Stimulated activated CD4-positive, alpha-beta T cell treated with anti-CD3 and anti-CD28 coated beads, TNF-alpha, amount 100 ng/mL, for 4 hours (primary cell): ENCODE data around the gene CPTP.

Experiments used
- DNase-seq, 3 experiments: peaks; one replicate each; pipeline ENCODE4 v3.0.0-alpha.2; 2020; ENCODE audit warnings: low read depth in 3 of 3

Gene CPTP

DNA sequence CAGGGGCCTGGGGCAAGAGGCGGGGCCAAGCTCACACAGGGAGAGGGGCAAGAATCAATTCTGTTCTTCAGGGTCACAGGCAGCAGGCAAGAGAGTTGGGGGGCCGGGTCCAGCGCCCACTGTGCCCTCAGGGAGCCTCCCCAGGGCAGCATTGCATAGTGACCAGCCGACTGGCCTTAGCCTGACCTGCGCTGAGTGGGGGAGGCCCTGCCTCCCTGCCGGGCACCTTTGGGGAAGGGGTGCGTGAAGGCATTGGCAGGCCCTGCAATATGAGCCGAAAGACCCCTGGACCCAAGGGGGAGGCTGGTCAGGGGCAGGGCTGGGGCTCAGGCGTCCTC lies 32.2 kb upstream of the CPTP start:
- DNase-seq: no peak

DNA sequence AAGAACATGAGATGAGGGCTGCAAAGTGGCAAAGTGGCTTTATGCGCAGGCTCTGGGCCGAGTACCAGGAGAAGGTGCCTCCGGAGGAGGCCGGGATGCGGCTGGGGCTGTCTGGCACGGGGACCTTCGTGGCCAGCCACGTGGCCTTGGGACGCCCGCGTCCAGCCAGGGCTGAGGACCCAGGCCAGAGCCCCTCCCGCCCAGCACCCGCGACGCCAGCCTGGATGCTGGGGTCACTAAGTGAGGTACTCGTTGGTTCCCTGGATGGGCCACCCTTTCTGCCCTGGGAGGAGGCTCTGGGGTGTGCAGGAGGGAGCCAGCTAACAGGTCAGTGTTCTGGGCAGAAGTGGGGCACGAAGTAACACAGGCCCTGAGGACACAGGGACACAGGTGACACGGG lies 31.8 kb upstream of the CPTP start:
- no peak for DNase-seq

DNA sequence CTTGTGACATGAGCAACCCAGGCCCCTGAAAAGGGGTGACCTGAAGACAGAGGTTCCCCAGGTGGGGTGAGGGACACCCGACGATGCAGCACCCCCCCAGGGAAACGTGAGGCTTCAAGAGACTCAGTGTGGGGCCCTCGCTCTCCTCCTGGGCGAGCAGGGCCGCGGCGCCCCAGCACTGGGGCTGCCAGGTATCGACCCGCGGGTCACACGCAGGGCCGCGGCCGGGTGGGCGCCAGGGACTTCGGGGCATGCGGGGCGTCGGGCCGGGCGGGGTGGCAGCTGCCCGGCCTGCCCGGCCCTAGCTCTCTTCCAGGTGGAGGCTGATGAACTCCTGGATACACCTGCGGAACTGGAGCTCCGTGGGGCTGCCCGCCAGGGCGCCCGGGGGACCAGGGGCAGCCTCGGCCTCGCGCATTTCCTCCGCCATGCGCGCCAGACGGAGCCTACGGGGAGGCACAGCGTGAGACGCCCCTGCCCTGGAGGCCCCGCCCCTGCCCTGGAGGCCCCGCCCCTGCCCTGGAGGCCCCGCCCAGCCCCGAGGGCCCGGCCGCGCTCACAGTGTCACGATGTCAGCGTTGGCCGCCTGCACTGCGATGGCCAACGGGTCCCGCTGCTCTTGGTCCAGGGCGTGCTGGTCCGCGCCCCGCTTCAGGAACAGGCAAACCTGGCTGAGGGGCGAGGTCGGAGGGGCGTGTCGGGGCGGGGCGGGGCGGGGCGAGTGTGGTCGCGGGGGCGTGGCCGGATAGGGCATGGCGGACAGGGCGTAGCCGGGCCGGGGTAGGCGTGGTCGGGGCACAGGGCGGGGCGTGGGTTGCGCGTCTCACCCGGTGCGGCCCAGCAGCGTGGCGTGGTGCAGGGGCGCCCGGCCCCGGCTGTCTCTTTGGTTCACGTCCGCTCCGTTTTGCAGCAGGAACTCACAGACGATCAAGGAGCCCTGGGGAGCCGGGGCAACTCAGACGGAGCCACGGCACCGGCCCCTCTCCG lies 31.0 kb upstream of the CPTP start:
- DNase-seq: no peak

DNA sequence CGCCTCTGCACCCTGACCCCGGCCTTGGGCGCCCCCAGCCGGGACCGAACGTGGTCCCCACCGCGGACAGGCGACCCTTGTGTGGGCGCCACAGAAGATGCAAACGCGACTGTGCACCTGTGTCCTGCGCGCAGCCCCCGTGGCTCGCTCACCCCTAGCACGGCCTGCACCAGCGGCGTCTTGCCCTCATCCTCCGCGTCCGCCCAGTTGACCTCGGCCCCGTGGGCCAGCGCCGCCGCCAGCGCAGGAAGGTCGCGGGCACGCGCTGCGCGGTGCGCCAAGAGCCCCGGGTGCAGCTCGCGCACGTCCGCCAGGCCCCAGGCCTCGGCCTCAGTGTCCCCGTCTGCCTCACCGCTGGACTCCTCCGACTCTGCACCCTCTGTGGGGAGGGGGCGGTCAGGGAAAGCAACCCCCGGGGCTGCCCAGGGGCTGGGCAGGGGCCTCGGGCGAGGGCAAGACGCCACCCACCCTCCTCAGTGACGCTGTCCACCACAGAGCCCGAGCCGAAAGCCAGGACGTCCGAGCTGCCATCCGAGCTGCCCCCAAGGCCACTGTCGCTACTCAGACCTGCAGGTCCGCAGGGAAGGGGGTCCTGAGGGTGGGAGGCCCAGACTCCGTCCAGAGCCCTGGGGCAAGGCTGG lies 30.2 kb upstream of the CPTP start:
- no peak for DNase-seq

DNA sequence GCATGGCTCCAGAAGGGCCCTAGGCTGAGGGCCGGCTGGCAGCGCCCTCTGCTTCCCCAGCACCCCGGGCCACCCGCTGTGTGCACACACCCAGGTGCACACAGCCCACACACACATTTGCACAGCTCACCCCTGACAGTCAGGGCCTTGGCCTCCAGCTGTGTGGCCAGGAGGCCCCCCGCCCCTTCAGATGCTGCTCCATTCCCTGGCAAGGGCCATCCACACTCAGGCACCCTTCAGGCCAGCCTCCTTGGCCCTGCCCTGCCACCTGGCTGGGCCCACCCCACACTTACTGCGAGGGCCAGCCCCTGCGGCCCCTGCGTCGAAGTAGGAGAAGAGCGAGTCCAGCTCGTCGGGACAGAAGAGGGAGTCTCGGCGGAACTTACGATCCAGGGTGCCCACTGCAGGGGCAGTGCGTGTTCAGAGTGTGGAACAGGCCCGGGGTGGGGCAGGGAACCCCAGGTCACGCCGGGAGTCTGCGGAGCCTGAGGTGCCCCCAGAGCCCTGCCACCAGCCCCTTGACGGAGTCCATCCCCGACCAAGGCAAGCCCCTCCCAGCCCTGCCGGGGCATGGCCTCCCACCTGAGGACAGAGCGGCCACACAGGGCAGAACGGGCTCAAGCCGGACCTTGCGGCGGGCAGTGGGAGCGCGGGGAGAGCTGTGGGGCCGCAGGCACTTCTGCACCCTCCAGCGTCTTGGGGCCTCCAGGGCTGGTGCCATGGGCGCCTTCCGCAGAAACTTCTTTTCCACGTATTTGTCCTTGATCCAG lies 29.3 kb upstream of the CPTP start:
- DNase-seq: no peak

DNA sequence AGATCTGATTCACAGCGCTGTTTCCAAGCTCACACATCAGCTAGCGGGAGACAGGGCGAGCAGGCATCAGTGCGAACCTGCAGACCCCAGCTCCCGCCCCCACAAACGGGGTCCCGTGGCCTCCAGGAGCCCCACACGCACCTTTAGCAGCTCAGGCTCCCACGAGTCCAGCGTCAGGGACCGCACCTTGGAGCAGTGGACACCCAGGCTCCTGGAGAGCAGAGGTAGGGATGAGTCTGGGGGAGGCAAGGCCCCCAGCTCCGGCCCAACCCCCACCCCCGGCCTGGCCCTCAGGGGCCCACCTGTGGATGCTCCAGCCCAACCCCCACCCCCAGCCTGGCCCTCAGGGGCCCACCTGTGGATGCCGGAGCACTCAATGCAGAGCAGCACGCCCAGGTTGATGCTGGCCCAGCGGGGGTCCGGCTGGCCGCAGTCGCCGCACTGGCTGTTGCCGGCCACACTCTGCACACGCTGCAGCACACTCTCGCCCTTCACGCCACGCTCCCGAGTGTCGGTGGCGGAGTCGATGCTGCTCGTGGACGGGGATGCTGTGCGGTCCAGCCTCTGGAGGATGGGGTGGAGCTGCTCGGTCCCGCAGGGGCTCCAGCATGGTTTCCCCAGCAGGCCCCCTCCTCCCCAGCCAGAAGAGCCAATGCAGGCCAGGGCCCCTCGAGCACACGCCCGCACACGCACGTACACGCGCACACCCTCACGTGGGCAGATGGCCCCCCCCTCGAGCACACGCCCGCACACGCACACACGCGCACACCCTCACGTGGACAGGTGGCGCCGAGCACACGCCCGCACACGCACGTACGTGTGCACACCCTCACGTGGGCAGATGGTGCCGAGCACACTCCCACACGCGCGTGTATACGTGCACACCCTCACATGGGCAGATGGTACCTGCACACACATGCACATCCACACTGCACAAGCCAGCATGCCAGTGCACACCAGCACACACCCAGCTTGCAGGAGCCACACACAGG lies 28.2 kb upstream of the CPTP start:
- no peak for DNase-seq

DNA sequence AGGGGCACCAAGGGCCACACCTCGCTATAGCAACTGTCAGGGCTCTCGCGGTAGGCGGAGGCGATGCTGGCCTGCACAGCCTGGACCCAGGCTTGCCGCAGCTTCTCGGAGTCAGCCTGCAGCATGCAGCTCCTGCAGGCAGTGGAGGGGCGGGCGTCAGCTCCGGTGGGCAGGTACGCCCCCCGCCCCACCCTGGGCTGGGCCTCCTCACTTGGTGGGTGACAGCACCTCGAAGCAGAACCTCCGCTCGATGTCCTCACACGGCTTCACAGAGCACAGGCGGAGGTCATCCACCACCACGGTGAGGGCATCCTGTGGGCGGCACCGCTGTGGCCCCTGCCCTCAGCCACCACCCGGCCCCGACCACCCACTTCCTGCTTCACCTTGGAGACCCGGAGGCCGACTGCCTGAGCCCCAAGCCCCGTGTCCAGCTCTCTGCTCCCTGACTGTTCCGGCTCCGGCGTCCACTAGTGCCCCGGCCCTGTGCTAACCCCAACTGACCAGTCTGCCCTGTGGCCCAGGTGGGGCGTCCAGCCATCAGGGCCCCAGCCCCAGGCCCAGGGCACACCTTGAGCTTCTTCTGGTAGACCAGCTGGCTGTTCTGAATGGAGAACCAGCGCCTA lies 26.7 kb upstream of the CPTP start:
- no peak for DNase-seq

DNA sequence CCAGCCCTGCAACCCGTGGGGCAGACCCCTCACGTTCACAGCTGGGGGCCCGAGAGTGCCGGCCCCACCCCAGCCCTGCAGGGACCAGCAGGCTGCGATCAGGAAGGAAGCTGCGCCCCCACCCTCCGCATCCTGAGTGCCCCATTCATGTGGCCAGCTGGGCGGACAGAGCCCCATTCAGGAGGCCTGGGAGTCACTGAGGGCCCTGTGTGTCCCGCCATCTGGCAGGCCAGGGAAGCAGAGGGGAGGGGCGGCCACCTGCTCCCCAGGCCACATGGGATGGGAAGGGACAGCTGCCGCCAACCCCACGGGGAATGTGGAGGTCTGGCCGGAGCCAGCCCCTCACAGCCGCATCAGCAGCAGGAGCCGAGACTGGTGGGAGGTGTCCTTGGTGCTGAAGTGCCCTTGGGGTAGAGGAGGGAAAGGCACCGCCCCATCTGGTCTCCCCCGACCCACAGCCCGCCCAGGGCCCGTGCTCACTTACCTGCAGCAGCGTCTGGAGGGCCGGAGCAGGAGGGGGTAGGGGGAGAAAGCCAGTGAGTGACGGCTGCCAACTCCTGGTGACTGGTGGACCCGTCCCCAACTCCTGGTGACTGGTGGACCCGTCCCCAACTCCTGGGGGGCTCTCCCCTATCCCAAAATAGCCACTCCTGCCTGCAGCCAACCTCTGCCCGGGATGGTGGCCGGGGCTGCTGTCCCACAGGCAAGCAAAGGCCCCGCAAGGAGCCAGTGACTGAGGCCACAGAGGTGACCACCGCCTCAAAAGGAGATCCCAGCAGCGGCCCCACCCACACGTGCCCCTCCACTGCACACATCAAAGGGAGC lies 25.5 kb upstream of the CPTP start:
- no peak for DNase-seq

DNA sequence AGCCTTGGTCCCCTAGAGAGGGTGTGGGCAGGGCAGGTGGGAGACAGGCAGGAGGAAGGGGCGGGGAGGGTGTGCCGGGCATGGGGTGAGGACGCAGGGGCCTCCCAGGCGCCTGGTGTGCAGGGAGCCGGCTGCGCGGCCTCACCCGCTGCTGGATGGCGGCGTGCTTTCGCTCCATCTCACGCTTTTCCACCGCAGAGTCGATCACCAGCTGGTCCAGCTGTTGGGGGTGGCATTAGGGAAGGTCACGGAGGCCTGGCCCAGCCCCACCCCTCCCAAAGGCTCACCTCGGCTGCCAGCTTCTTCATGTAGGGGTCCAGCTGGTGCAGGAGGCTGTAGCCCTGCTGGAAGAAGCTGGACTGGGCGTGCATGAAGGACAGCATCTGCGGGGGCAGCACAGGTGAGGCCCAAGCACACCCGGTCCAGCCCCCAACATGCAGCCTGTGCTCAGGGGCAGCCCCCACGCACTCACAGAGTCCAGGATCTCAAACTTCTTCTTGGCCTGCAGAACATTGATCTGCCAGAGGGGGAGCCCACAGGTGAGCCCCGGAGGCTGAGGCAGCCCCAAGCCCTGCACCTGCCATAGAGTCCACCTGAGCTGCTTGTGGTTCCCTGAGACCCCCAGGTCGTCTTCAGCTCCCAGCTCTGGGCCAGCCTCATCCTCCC lies 24.8 kb upstream of the CPTP start:
- DNase-seq: no peak

DNA sequence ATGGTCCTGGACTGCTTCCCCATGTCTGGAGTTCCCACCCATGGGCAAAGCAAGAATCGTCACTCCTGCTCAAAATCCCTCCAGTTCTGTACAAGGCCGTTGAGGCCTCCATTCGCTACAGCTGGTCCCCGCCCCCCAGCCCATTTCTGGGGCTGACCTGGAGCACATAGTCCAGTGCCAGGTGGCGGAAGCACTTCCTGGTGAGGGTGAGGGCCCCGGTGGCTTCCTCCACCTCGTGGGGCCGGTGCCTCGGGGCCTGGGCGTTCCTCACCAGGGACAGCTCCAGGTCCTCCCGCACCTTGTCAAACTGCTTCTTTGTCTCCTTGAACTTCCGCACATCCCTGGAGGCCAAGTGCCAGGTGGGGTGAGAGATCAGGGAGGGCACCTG lies 24.3 kb upstream of the CPTP start:
- no peak for DNase-seq

DNA sequence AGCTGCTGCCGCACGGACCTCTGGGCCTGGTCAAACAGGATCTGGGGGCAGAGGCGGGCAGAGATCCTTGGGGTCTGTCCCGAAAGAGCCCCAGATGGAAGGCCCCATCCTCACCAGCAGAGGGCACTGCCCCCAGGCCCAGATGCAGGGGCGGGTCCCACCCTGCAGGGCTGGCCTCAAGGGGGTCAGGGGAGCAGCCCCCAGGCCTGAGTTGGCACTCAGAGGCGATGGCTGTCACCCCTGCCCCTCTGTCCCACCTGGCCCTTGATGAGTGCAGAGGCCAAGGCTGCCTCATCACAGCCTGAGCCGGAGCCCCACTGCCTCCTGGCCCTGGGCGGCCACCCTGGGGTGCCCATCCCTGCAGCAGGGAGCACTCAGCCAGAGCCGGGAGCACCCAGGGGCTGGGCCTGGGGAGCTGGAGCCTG lies 22.6 kb upstream of the CPTP start:
- no peak for DNase-seq

DNA sequence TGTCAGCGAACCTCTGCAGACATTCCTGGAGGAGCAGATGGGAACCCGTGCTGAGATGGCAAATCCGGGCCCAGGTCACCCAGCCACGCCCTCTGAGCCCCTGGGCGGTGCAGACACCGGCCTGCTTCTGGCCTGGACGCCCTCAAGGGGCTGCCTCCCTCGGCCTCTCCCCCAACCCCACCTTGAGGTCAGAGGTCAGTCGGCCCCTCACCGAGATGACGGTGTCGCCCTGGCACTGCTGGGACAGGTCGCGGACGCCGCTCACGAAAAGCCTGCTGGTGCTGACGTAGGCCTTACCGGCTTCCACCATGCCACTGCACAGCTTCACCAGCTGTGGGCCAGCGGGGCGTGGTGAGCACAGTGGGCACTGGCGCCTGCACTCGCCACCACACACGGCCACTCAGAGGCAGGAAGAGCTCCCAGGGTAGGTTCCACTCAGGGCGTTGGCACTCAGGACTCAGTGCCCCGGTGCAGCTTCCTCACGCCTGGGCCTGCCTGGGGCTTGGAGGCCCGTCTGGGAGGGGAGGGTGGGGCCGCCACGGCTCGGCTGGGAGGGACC lies 21.6 kb upstream of the CPTP start:
- no peak for DNase-seq

DNA sequence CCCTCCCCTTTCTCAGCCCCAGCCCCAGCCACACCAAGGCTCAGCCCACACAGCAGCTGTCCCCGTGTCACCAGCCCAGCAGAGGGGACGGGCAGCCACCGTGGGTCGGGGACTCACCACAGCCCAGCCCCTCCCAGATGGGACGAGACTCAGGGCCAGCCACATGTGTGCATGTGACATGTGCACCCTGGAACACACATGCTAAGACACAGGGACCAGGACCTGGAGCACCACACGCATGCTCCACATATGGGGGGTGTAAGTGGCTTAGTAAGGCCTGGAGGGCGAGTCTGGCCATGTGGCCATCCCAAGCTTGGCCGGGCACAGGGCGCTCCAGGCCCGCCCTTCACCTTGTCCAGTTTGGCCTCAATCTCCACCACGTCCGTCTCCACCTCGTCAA lies 20.9 kb upstream of the CPTP start:
- no peak for DNase-seq

DNA sequence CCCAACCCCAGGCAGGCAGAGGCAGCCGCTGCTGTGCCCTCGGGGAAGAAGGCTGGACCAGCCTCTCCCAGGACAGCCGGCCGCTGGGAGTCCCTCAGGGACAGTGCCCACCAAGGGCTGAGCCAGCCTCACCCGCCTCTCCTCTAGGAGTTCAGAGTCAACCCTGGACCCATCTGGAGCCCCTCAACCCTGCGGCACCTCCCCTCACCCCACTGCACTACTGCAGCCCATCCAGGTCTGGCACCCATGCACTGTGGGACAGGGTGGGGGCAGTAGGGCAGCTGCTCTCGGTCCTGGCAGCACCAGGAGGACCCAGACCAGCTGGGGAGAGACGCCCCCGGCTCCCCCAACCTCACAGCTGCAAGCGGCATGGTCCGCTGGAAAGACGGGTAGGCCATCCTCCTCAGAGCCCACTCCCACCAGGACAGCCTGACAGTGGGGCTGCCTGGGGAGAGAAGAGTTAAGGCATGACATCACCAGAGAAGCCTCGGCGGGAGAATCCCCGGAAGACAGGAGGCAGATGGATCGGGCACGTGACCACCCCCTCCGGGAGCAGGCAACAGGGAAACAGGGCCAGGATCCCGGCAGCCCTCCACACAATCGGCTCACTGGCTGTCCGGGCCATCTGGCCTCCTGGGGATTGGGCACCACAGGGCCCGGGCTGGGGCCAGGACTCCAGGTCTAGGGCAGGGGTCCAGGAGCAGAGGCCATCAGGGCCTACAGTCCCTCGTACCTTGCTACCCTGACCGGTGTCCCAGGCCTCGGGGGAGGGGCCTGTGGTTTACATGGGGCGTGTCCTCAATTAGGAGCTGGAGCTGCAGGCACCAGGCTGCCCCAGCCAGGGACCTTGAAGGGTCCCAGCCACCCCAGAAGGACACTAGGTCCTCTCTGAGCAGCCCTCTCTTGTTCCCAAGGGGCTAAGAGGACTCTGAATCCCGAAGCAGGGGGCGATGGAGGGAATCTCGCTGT lies 20.0 kb upstream of the CPTP start:
- DNase-seq: no peak

DNA sequence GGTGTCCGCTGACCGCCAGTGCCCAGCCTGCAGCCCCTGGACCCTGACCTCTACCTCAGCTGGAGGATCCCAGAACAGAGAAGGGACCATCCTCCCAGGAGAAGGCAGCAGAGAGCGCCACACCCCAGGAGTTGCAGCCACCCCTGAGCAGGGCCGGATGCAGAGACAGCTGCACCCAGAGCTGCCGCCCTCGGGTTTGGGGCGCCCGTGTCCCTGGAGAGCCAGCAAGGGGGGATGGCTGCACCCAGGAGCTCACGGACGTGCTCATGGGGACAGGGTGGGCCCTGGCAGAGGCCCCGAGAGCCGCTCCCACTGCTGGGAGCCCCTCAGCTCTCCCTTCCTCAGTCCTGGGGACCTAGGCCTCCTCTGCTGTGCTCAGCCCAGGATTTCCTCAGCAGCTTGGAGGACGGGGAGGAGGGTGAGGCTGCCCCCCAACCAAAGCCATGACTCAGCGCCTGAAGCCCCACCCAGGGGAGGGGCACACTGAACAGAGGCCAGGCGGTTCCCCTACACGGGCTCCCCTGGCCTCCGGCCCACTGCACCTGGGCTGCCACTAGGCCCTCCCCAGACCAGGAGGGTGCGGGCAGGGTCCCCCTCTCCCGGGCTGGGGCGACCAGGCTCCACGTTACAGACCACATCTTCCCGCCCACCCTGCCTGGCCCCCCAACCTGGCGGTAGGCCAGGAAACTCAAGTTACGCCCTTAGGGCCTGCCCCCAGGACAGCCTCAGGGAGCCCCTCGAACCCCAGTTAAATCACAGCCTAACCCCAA lies 19.1 kb upstream of the CPTP start:
- peak; percentile 50 to 65 (median 59) for DNase-seq

DNA sequence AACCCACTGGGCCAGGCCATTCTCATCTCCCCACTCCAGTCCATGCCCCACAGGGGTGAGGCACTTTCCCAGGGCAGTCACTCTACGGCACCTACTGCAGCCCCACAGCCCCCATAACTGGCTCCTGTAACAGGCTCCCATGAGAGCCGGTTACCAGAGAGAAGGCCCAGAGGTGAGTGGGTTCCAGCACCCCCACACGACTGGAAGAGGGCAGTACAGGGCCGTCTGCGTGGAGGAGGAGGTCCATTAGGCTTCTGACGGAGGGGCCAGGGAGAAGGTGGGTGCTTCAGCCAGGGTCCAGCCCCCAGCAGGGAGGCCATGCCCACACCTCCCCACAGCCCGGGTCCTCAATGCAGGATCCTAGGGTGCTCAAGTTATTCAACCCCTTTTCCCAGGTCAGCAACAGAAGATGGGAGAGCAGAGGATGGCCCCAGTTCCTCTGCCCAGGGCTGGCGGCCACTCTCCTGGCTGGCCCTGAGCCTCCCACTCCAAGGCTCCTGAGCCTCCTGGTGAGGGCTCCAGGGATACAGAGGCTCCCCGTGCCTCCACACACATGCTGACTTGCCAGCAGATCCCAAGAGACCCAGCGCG lies 18.4 kb upstream of the CPTP start:
- DNase-seq: no peak
